Peyer's patch (tissue), 4 donors: ENCODE results near the gene PDPK1. TPM values are rescaled to one million over a fixed set of nuclear protein-coding genes. Genes with fewer than 3 reads are reported as not detected.

Experiments used
- DNase-seq, 3 donors: peaks; one replicate each; pipeline ENCODE4 v3.0.0-alpha.2; 2017 to 2019
- H3K27ac ChIP-seq, 4 donors: fragments of 200-600 bp; sonication (generic); one replicate each; pipeline ENCODE4 v1.5.1; 2016 to 2019
- H3K27me3 ChIP-seq, 2 donors: fragments of 200-600 bp; sonication (generic); one replicate each; pipeline ENCODE4 v1.5.1; 2019
- H3K36me3 ChIP-seq, 3 donors: fragments of 200-600 bp; sonication (generic); one replicate each; pipeline ENCODE4 v1.5.1; 2016 to 2019
- H3K4me1 ChIP-seq, 4 donors: fragments of 200-600 bp; sonication (generic); one replicate each; pipeline ENCODE4 v1.5.1; 2016 to 2019
- H3K4me3 ChIP-seq, 4 donors: fragments of 200-600 bp; sonication (generic); 1 replicate in 3 of 4; 2 replicates in 1 of 4; pipeline ENCODE4 v1.5.1; 2016 to 2019; ENCODE audit warnings: mild to moderate bottlenecking in 1 of 4
- H3K9me3 ChIP-seq, 4 donors: fragments of 200-600 bp; sonication (generic); one replicate each; pipeline ENCODE4 v1.5.1; 2016 to 2019; ENCODE audit warnings: mild to moderate bottlenecking in 1 of 4
- CTCF ChIP-seq, 6 experiments: fragments of 450-650 bp in 4 of 6; fragments of 200-600 bp in 2 of 6; sonication (generic) in 1 of 6; IDR thresholded peaks; one replicate each; pipeline ENCODE4 v1.5.1; 2017 to 2019; ENCODE audit warnings: antibody characterized with exemption in 6 of 6, mild to moderate bottlenecking in 3 of 6, moderate library complexity in 1 of 6
- POLR2A ChIP-seq, 2 donors: fragments of 450-650 bp; IDR thresholded peaks; one replicate each; pipeline ENCODE4 v1.5.1; 2017; ENCODE audit warnings: antibody characterized with exemption in 2 of 2, mild to moderate bottlenecking in 2 of 2, moderate library complexity in 2 of 2
- total RNA-seq, 4 donors: library from RNA; depleted of rRNA; stranded (reverse); fragments of >200 nt; gene quantifications; one replicate each; pipeline ENCODE4 v1.1.0, GENCODE V29; 2016

The PDPK1 gene
- total RNA-seq, 4 donors from 2014 or later, result 38.8 to 128 (median 85.1) TPM

GRCh38 chr16:2585651-2586081, 47.8 kb downstream of the PDPK1 start:
- Histone ChIP-seq H3K27ac (no peak overlapping the region), H3K4me3 (no peak overlapping the region), H3K36me3 (peaks cover 0 to 60% (median 0%) of the 10 kb centered on the region in 3 donors), H3K27me3 (no peaks in the 10 kb centered on the region), H3K9me3 (no peaks in the 10 kb centered on the region), H3K4me1 (peaks cover 0 to 10% (median 0%) of the 10 kb centered on the region in 4 donors)
- TF ChIP-seq CTCF (IDR thresholded peaks at IDR 0.05), result no peak
- TF ChIP-seq POLR2A (IDR thresholded peaks at IDR 0.05), result no peak
- DNase-seq, result no peak

GRCh38 chr16:2586241-2586640, 48.4 kb downstream of the PDPK1 start:
- Histone ChIP-seq H3K9me3 (no peaks in the 10 kb centered on the region), H3K4me3 (no peak overlapping the region), H3K4me1 (peaks cover 0 to 10% (median 0%) of the 10 kb centered on the region in 4 donors), H3K27ac (no peak overlapping the region), H3K36me3 (peaks cover 0 to 66% (median 0%) of the 10 kb centered on the region in 3 donors), H3K27me3 (no peaks in the 10 kb centered on the region)
- TF ChIP-seq CTCF (IDR thresholded peaks at IDR 0.05) (no peak), POLR2A (IDR thresholded peaks at IDR 0.05) (no peak)
- DNase-seq, result peak in 1 of 3 donors; percentile 46

GRCh38 chr16:2586901-2587480, 49.2 kb downstream of the PDPK1 start:
- DNase-seq, result no peak

GRCh38 chr16:2587891-2588565, 50.2 kb downstream of the PDPK1 start:
- H3K36me3 ChIP-seq, result peaks cover 0 to 81% (median 0%) of the 10 kb centered on the region in 3 donors
- DNase-seq, result no peak

More at GRCh38 chr16:2586901-2587480, 49.2 kb downstream of the PDPK1 start:
- Histone ChIP-seq H3K4me3 (no peak overlapping the region), H3K36me3 (peaks cover 0 to 74% (median 0%) of the 10 kb centered on the region in 3 donors), H3K27ac (no peak overlapping the region), H3K4me1 (peaks cover 0 to 10% (median 0%) of the 10 kb centered on the region in 4 donors), H3K27me3 (no peaks in the 10 kb centered on the region), H3K9me3 (no peaks in the 10 kb centered on the region)
- TF ChIP-seq POLR2A (IDR thresholded peaks at IDR 0.05), result no peak
- TF ChIP-seq CTCF (IDR thresholded peaks at IDR 0.05), result no peak

More at GRCh38 chr16:2587891-2588565, 50.2 kb downstream of the PDPK1 start:
- no peak for TF ChIP-seq CTCF (IDR thresholded peaks at IDR 0.05)
- Histone ChIP-seq H3K9me3 (no peaks in the 10 kb centered on the region), H3K27ac (no peak overlapping the region), H3K4me1 (peaks cover 0 to 10% (median 0%) of the 10 kb centered on the region in 4 donors), H3K4me3 (no peak overlapping the region), H3K27me3 (no peaks in the 10 kb centered on the region)
